GM12878 (cell line): Measurements from ENCODE around the gene FEN1. TPM values are rescaled to one million over a fixed set of nuclear protein-coding genes. Genes with fewer than 3 reads are reported as not detected.

Experiments
- ATAC-seq: fragments of 200-7000 bp; cut with Tn5 transposase; 3 replicates; pipeline ENCODE4 v1.9.1; 2020; ENCODE audit warnings: mild to moderate bottlenecking, moderate library complexity
- BruUV-seq: library from RNA; stranded (reverse); fragments of 400-500 nt; replicated peaks from 2 replicates; lab custom pipeline; 2021; lab: Mats Ljungman, UMichigan
- CTCF ChIA-PET: fragments of 300-600 bp; sonication (Branson Sonifier 250); formaldehyde crosslinking; extraction: SDS; loops from one replicate; lab custom pipeline; 2021; ENCODE audit warnings: inconsistent platforms; lab: Yijun Ruan, JAX
- POLR2A ChIA-PET: fragments of 350-600 bp; formaldehyde crosslinking; extraction: SDS; loops from one replicate; lab custom pipeline; 2021; ENCODE audit warnings: inconsistent platforms; lab: Charles Lee
- RAD21 ChIA-PET: fragments of 300-600 bp; sonication (Branson Sonifier 250); formaldehyde crosslinking; loops from one replicate; lab custom pipeline; 2023; ENCODE audit warnings: antibody characterized with exemption; ENCODE audit not compliant: unreplicated experiment; lab: Charles Lee
- SMC1A ChIA-PET: fragments of 300-600 bp; sonication (Branson Sonifier 250); formaldehyde crosslinking; loops from one replicate; lab custom pipeline; 2023; ENCODE audit not compliant: unreplicated experiment, uncharacterized antibody; lab: Charles Lee
- DNase-seq: peaks from one replicate; pipeline ENCODE4 v3.0.0-alpha.2; 2011; ENCODE audit warnings: low read depth, low spot score
- FAIRE-seq: peaks from 3 replicates; lab custom pipeline; 2011; peaks lifted over from hg19 to GRCh38; lab: Jason Lieb, UNC
- H2AFZ ChIP-seq: 2 replicates; pipeline ENCODE4 v1.6.0; 2011; ENCODE audit warnings: low read depth, low read length, control low read depth; ENCODE audit not compliant: control insufficient read depth
- H3K27ac ChIP-seq: 2 replicates; pipeline ENCODE4 v1.5.1; 2011; ENCODE audit warnings: control low read depth; ENCODE audit not compliant: control insufficient read depth, insufficient read depth
- H3K27me3 ChIP-seq, 2 experiments: replicated peaks in 1 of 2; 2 replicates each; pipeline versions ENCODE4 v1.6.0 to v1.6.1; 2011; ENCODE audit warnings: low read length in 1 of 2; ENCODE audit not compliant: control insufficient read depth in 2 of 2, insufficient read depth in 2 of 2
- H3K36me3 ChIP-seq, 2 experiments: 2 replicates each; pipeline ENCODE4 v1.5.1; 2011; ENCODE audit warnings: low read length in 1 of 2; ENCODE audit not compliant: control insufficient read depth in 2 of 2, insufficient read depth in 2 of 2
- H3K4me1 ChIP-seq: 2 replicates; pipeline ENCODE4 v1.6.1; 2011; ENCODE audit warnings: mild to moderate bottlenecking, low read length, moderate library complexity, mixed read lengths; ENCODE audit not compliant: control insufficient read depth, insufficient read depth
- H3K4me2 ChIP-seq: 2 replicates; pipeline ENCODE4 v1.6.0; 2011; ENCODE audit warnings: control low read depth; ENCODE audit not compliant: control insufficient read depth, insufficient read depth
- H3K4me3 ChIP-seq: fragments of 200-600 bp; sonication (generic); 2 replicates; pipeline ENCODE4 v1.5.1; 2016
- H3K79me2 ChIP-seq: 2 replicates; pipeline ENCODE4 v1.6.0; 2011; ENCODE audit warnings: low read length; ENCODE audit not compliant: control insufficient read depth, insufficient read depth
- H3K9ac ChIP-seq: 2 replicates; pipeline ENCODE4 v1.8.0; 2011; ENCODE audit warnings: low read length, control low read depth, mixed read lengths; ENCODE audit not compliant: control insufficient read depth, insufficient read depth
- H3K9me3 ChIP-seq: replicated peaks from 3 replicates; pipeline ENCODE4 v1.5.1; 2011; ENCODE audit warnings: mild to moderate bottlenecking, low read length; ENCODE audit not compliant: control insufficient read depth, insufficient read depth
- H4K20me1 ChIP-seq: 2 replicates; pipeline ENCODE4 v1.6.0; 2011; ENCODE audit not compliant: control insufficient read depth, insufficient read depth
- BHLHE40 ChIP-seq, 2 experiments: fragments of 450-650 bp in 1 of 2; IDR thresholded peaks; 2 replicates each; pipeline ENCODE4 v1.6.1; 2011 to 2017; ENCODE audit warnings: low read depth in 2 of 2, borderline replicate concordance in 1 of 2, improper control_type of control experiment in 1 of 2, low read length in 1 of 2, mild to moderate bottlenecking in 1 of 2
- DPF2 ChIP-seq: fragments of 450-650 bp; IDR thresholded peaks from 2 replicates; pipeline ENCODE4 v1.6.1; 2017; ENCODE audit warnings: mild to moderate bottlenecking
- EGR1 ChIP-seq, 2 experiments: IDR thresholded peaks; 1 replicate in 1 of 2; 2 replicates in 1 of 2; pipeline ENCODE4 v1.6.1; 2011 to 2012; ENCODE audit warnings: low read depth in 2 of 2, low read length in 2 of 2, borderline replicate concordance in 1 of 2, mild to moderate bottlenecking in 1 of 2, moderate library complexity in 1 of 2
- ELK1 ChIP-seq: IDR thresholded peaks from 2 replicates; pipeline ENCODE4 v1.6.1; 2012; ENCODE audit warnings: low read depth, low read length, improper control_type of control experiment
- KDM1A ChIP-seq: fragments of 200-600 bp; sonication (generic); IDR thresholded peaks from 2 replicates; pipeline ENCODE4 v1.6.1; 2016; ENCODE audit warnings: borderline replicate concordance
- MEF2B ChIP-seq: fragments of 450-650 bp; IDR thresholded peaks from 2 replicates; pipeline ENCODE4 v1.6.1; 2018; ENCODE audit warnings: mild to moderate bottlenecking, moderate library complexity; ENCODE audit not compliant: partially characterized antibody, poor library complexity, severe bottlenecking
- MYC ChIP-seq: IDR thresholded peaks from 2 replicates; pipeline ENCODE4 v1.6.1; 2011; ENCODE audit warnings: mild to moderate bottlenecking, low read length, moderate library complexity, inconsistent platforms; ENCODE audit not compliant: insufficient read depth, insufficient replicate concordance, insufficient read length, severe bottlenecking
- RAD21 ChIP-seq: IDR thresholded peaks from 2 replicates; pipeline ENCODE4 v1.6.1; 2011; ENCODE audit warnings: mild to moderate bottlenecking, low read depth, low read length, moderate library complexity; ENCODE audit not compliant: insufficient read depth
- SUPT20H ChIP-seq: IDR thresholded peaks from 2 replicates; pipeline ENCODE4 v1.6.1; 2011; ENCODE audit warnings: low read depth, mild to moderate bottlenecking, low read length, moderate library complexity, borderline replicate concordance; ENCODE audit not compliant: control insufficient read depth
- WGBS: methylation state at CpG from one replicate; pipeline ENCODE4 v1.1.6; 2016; ENCODE audit warnings: low lambda C conversion rate; ENCODE audit not compliant: insufficient replicate concordance, insufficient coverage; ENCODE audit errors: missing lambda C conversion rate; 5-methylcytosine and 5-hydroxymethylcytosine counted together
- in situ Hi-C: fragments of 300-500 bp; cut with MboI; formaldehyde crosslinking; loops from 9 replicates; pipeline ENCODE4 v1.14.3; 2018; ENCODE audit warnings: mixed read lengths
- intact Hi-C: fragments of 100-400 bp; cut with micrococcal nuclease; formaldehyde crosslinking; loops from one replicate; pipeline ENCODE4 v1.14.2; 2022; ENCODE audit not compliant: unreplicated experiment
- polyA plus RNA-seq, 11 experiments: library from polyadenylated mRNA; depleted of rRNA in 4 of 11; unstranded in 6 of 11; stranded (reverse) in 5 of 11; fragments of >200 nt; fragmentation: Nextera tagmentation in 4 of 11; fragmentation: Illumina TruSeq in 1 of 11; extraction: Ambion mirVana in 4 of 11; extraction: Trizol in 1 of 11; gene quantifications; 1 replicate in 1 of 11; 2 replicates in 10 of 11; pipeline versions ENCODE4 v1.2.1 to v1.2.3, GENCODE V29; 2011 to 2016; ENCODE audit warnings: inconsistent platforms in 2 of 11, missing spikeins in 2 of 11, low read depth in 1 of 11
- total RNA-seq, 4 experiments: library from RNA; depleted of rRNA in 3 of 4; stranded (reverse); fragments of >200 nt in 3 of 4; fragmentation: Illumina TruSeq in 1 of 4; extraction: Trizol in 1 of 4; gene quantifications; 2 replicates each; pipeline versions ENCODE4 v1.2.1 to v1.2.3, GENCODE V29; 2013 to 2021

Gene FEN1
- total and polyA plus RNA-seq, 10 of the 15 experiments (the other 5 are each of a cell fraction or from before 2014, with no cell fraction given), result 54.8 to 282 (median 125) TPM

DNA sequence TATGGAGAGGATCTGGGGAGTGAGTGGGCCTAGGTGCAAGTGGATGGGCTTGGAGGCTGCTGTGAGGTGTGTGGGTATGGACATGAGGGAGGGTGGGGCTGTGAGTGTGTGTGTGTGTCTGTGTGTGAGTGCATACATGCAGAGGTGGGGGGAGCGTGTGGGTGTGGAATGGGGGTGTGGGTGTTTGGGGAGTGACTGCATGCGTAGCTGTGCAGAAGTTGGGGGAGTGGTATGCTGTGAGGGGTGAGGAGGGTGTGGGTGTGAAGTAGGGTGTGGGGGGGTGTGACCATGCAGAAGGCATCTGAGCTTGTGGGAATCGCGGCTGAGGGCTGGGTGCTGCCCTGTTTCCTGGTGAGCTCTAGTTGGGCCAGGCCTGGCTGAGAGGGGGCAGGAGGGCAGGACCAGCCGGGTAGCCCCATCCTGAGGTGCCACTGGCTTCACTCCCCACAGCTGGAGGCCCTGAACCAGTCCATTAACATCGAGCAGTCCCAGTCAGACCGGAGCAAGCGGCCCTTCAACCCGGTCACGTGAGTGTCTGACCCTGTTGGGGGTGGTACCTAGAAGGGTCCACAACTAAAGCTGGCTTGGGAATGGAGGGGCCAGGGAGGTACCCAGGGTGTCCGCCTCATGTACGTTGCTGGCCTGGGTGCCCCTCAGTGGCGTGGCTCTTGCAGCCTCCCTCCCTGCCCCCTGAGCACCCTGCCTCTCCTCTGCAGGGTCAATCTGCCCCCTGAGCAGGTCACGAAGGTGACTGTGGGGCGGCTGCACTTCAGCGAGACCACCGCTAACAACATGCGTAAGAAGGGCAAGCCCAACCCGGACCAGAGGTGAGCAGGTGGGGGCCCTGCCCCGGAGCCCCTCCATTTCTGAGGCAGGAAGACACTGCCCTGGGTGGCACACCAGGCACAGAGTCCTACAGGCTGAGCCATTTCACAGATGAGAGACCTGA, 16.8 kb upstream of the FEN1 start:
- no peaks in the 10 kb centered on the region for H3K9me3 ChIP-seq
- H3K27ac ChIP-seq, result no peak overlapping the region
- no peaks in the 10 kb centered on the region for H3K27me3 ChIP-seq
- in situ Hi-C loops, result no loop called here
- SMC1A ChIA-PET, result interaction anchor here (0.7 to 2.6 kb wide), 4 partner anchors 11 to 95 kb away, joined by 3 to 8 read pairs (median 5); no protein-coding TSS in a partner anchor
- no peak overlapping the region for H3K4me3 ChIP-seq
- TF ChIP-seq DPF2, result no peak
- TF ChIP-seq BHLHE40 (IDR thresholded peaks at IDR 0.05; ENCODE audit: borderline replicate concordance in 1 of 2, low read depth in 2 of 2, low read length in 1 of 2), result peak in 1 of 2 experiments; percentile 45; a peak in 1 of 4 replicates
- TF ChIP-seq, all 136 proteins: peak for 1
- WGBS, result 64% methylated on average over 17 of the region's 20 CpGs
- Histone ChIP-seq H3K4me2 (no peak overlapping the region), H3K4me1 (no peaks in the 10 kb centered on the region; the same call in 1 of the 2 replicates), H3K36me3 (no peaks in the 10 kb centered on the region), H3K79me2 (no peaks in the 10 kb centered on the region), H3K9ac (no peak overlapping the region), H2AFZ (no peak overlapping the region), H4K20me1 (no peaks in the 10 kb centered on the region)
- DNase-seq (no peak), ATAC-seq (no peak), FAIRE-seq (no peak)
- intact Hi-C loops, result loop anchor here (1.0 kb wide), 1 partner anchor 29 kb away; no protein-coding TSS in a partner anchor
- RAD21 ChIA-PET, result interaction anchor here (0.5 to 2.5 kb wide), 3 partner anchors 23 to 908 kb away, joined by 3 to 15 read pairs (median 5); partner anchors contain the start of genes MYRF and ZP1
- CTCF ChIA-PET, result interaction anchor here (0.9 to 7.5 kb wide), 8 partner anchors 9 to 333 kb away, joined by 3 to 88 read pairs (median 4); no protein-coding TSS in a partner anchor
- no TSS peak for BruUV-seq
- POLR2A ChIA-PET, result interaction anchor here (0.5 to 1.9 kb wide), 2 partner anchors 8 to 28 kb away, joined by 5 to 6 read pairs; no protein-coding TSS in a partner anchor

GRCh38 chr11:61776561-61777075, 16.1 kb upstream of the FEN1 start:
- in situ Hi-C loops (no loop called here), intact Hi-C loops (loop anchor here (1.0 kb wide), 1 partner anchor 29 kb away; no protein-coding TSS in a partner anchor)
- H3K4me1 ChIP-seq, result no peaks in the 10 kb centered on the region; the same call in 1 of the 2 replicates
- no peak overlapping the region for H3K4me3 ChIP-seq
- CTCF ChIA-PET, result interaction anchor here (7.5 kb wide), 1 partner anchor 28 kb away, joined by 88 read pairs; no protein-coding TSS in a partner anchor
- peak; percentile 94 for ATAC-seq
- H2AFZ ChIP-seq, result no peak overlapping the region
- no peak overlapping the region for H3K9ac ChIP-seq
- H3K79me2 ChIP-seq, result no peaks in the 10 kb centered on the region
- no TSS peak for BruUV-seq
- POLR2A ChIA-PET, result interaction anchor here (0.5 to 1.9 kb wide), 2 partner anchors 9 to 29 kb away, joined by 5 to 6 read pairs; no protein-coding TSS in a partner anchor
- SMC1A ChIA-PET, result interaction anchor here (0.8 to 2.6 kb wide), 2 partner anchors 23 to 27 kb away, joined by 3 to 8 read pairs; no protein-coding TSS in a partner anchor
- no peak overlapping the region for H3K4me2 ChIP-seq
- peak; percentile 31 for FAIRE-seq
- no peak overlapping the region for H3K27ac ChIP-seq
- no peaks in the 10 kb centered on the region for H3K36me3 ChIP-seq
- 64% methylated on average over 9 of the region's 9 CpGs for WGBS
- RAD21 ChIA-PET, result interaction anchor here (2.5 kb wide), 1 partner anchor 29 kb away, joined by 15 read pairs; no protein-coding TSS in a partner anchor
- no peaks in the 10 kb centered on the region for H3K27me3 ChIP-seq
- no peaks in the 10 kb centered on the region for H3K9me3 ChIP-seq
- DNase-seq, result no peak
- no peaks in the 10 kb centered on the region for H4K20me1 ChIP-seq
- 0 out of 3 replicates have a peak, but pooled peaks of 1 of the 2 experiments have one; percentile 15 for TF ChIP-seq EGR1 (IDR thresholded peaks at IDR 0.05; ENCODE audit: borderline replicate concordance in 1 of 2, low read depth in 2 of 2, low read length in 2 of 2)
- no peak for TF ChIP-seq ELK1
- TF ChIP-seq KDM1A, result no peak
- TF ChIP-seq MEF2B, result peak; percentile 69
- TF ChIP-seq SUPT20H, result no peak
- TF ChIP-seq BHLHE40 (IDR thresholded peaks at IDR 0.05; ENCODE audit: borderline replicate concordance in 1 of 2, low read depth in 2 of 2, low read length in 1 of 2), result 0 out of 4 replicates have a peak, but pooled peaks of 1 of the 2 experiments have one; percentile 10
- TF ChIP-seq RAD21, result peak; percentile 80
- TF ChIP-seq MYC, result no peak
